Central memory CD8-positive, alpha-beta T cell (primary cell): ENCODE results near the gene COX8A.

Source experiments
- ATAC-seq: fragments of 150-1000 bp; cut with Tn5 transposase; replicated peaks from 2 replicates; pipeline ENCODE4 v1.10.0; 2022; ENCODE audit warnings: mild to moderate bottlenecking, moderate FRiP score, moderate number of reproducible peaks; ENCODE audit not compliant: poor library complexity, severe bottlenecking; ENCODE audit errors: extremely low read depth
- DNase-seq, 2 donors: peaks; one replicate each; pipeline ENCODE4 v3.0.0; 2021; ENCODE audit warnings: low spot score in 2 of 2
- H3K27ac Mint-ChIP-seq: one replicate; pipeline ENCODE4 v1.8.0; 2022; ENCODE audit warnings: low read depth, mild to moderate bottlenecking, moderate library complexity, mixed read lengths
- H3K27me3 Mint-ChIP-seq: one replicate; pipeline ENCODE4 v1.8.0; 2022; ENCODE audit warnings: mixed read lengths
- H3K36me3 Mint-ChIP-seq: one replicate; pipeline ENCODE4 v1.8.0; 2022; ENCODE audit warnings: mild to moderate bottlenecking, moderate library complexity, mixed read lengths; ENCODE audit not compliant: insufficient read depth
- H3K4me1 Mint-ChIP-seq: one replicate; pipeline ENCODE4 v1.8.0; 2022; ENCODE audit warnings: mixed read lengths
- H3K4me3 Mint-ChIP-seq: one replicate; pipeline ENCODE4 v1.8.0; 2022; ENCODE audit warnings: mild to moderate bottlenecking, moderate library complexity, mixed read lengths
- H3K9me3 Mint-ChIP-seq: one replicate; pipeline ENCODE4 v1.8.0; 2022; ENCODE audit warnings: mixed read lengths

COX8A gene

GRCh38 chr11:64000026-64000739 lies 25.8 kb downstream of the COX8A start:
- peak overlapping the region; percentile 65 for H3K4me3 Mint-ChIP-seq
- peak; percentile 80 for ATAC-seq
- no peaks in the 10 kb centered on the region for H3K9me3 Mint-ChIP-seq
- H3K36me3 Mint-ChIP-seq: peaks cover 19% of the 10 kb centered on the region
- DNase-seq: peak; percentile 60 to 62
- H3K27ac Mint-ChIP-seq: no peak overlapping the region
- peaks cover 18% of the 10 kb centered on the region for H3K4me1 Mint-ChIP-seq
- peaks cover under 1% of the 10 kb centered on the region for H3K27me3 Mint-ChIP-seq

GRCh38 chr11:64000740-64001483 lies 26.5 kb downstream of the COX8A start:
- Mint-ChIP-seq H3K4me1 (peaks cover 18% of the 10 kb centered on the region), H3K4me3 (peak overlapping the region; percentile 65), H3K36me3 (peaks cover 16% of the 10 kb centered on the region), H3K9me3 (no peaks in the 10 kb centered on the region), H3K27ac (no peak overlapping the region), H3K27me3 (peaks cover 8% of the 10 kb centered on the region)
- ATAC-seq (no peak), DNase-seq (no peak)

- ATAC-seq: no peak
- peaks cover 15% of the 10 kb centered on the region for H3K36me3 Mint-ChIP-seq
- peak overlapping the region; percentile 65 for H3K4me3 Mint-ChIP-seq
- peaks cover 16% of the 10 kb centered on the region for H3K27me3 Mint-ChIP-seq
- no peak overlapping the region for H3K27ac Mint-ChIP-seq
- DNase-seq: no peak
- peaks cover 22% of the 10 kb centered on the region for H3K4me1 Mint-ChIP-seq
- no peaks in the 10 kb centered on the region for H3K9me3 Mint-ChIP-seq
Measured at GRCh38 chr11:64001484-64002420, 27.3 kb downstream of the COX8A start.

GRCh38 chr11:64003807-64004589 lies 29.6 kb downstream of the COX8A start:
- DNase-seq: no peak
- no peak for ATAC-seq
- Mint-ChIP-seq H3K27ac (no peak overlapping the region), H3K27me3 (peaks cover 37% of the 10 kb centered on the region), H3K4me1 (peaks cover 20% of the 10 kb centered on the region), H3K9me3 (no peaks in the 10 kb centered on the region), H3K4me3 (no peak overlapping the region), H3K36me3 (peaks cover 2% of the 10 kb centered on the region)

GRCh38 chr11:64004590-64004984 lies 30.2 kb downstream of the COX8A start:
- Mint-ChIP-seq H3K4me3 (no peak overlapping the region), H3K27me3 (peaks cover 37% of the 10 kb centered on the region), H3K9me3 (no peaks in the 10 kb centered on the region), H3K4me1 (peaks cover 20% of the 10 kb centered on the region), H3K36me3 (peaks cover 1% of the 10 kb centered on the region), H3K27ac (no peak overlapping the region)
- DNase-seq (no peak), ATAC-seq (no peak)

GRCh38 chr11:64005691-64006090 lies 31.3 kb downstream of the COX8A start:
- no peak for ATAC-seq
- Mint-ChIP-seq H3K9me3 (peaks cover 6% of the 10 kb centered on the region), H3K27me3 (peaks cover 37% of the 10 kb centered on the region), H3K27ac (no peak overlapping the region), H3K4me3 (no peak overlapping the region), H3K4me1 (peaks cover 20% of the 10 kb centered on the region), H3K36me3 (peaks cover 4% of the 10 kb centered on the region)
- DNase-seq: no peak

- no peak overlapping the region for H3K27ac Mint-ChIP-seq
- H3K36me3 Mint-ChIP-seq: peaks cover 4% of the 10 kb centered on the region
- no peak overlapping the region for H3K4me3 Mint-ChIP-seq
- peaks cover 20% of the 10 kb centered on the region for H3K4me1 Mint-ChIP-seq
- DNase-seq (no peak), ATAC-seq (no peak)
- H3K9me3 Mint-ChIP-seq: peaks cover 8% of the 10 kb centered on the region
- H3K27me3 Mint-ChIP-seq: peaks cover 37% of the 10 kb centered on the region
Measured at GRCh38 chr11:64006398-64006797, 32.0 kb downstream of the COX8A start.

- Mint-ChIP-seq H3K36me3 (peaks cover 4% of the 10 kb centered on the region), H3K27me3 (peaks cover 37% of the 10 kb centered on the region), H3K4me3 (peak overlapping the region; percentile 41), H3K27ac (no peak overlapping the region), H3K4me1 (peaks cover 20% of the 10 kb centered on the region), H3K9me3 (peaks cover 8% of the 10 kb centered on the region)
- ATAC-seq (no peak), DNase-seq (no peak)
Measured at GRCh38 chr11:64007160-64007628, 32.8 kb downstream of the COX8A start.

GRCh38 chr11:64007629-64008282 lies 33.3 kb downstream of the COX8A start:
- Mint-ChIP-seq H3K27ac (peak overlapping the region; percentile 71), H3K4me3 (peak overlapping the region; percentile 41), H3K9me3 (peaks cover 8% of the 10 kb centered on the region), H3K4me1 (peaks cover 20% of the 10 kb centered on the region), H3K27me3 (peaks cover 37% of the 10 kb centered on the region), H3K36me3 (peaks cover 4% of the 10 kb centered on the region)
- no peak for DNase-seq
- no peak for ATAC-seq

GRCh38 chr11:64008283-64008913 lies 34.0 kb downstream of the COX8A start:
- no peak for ATAC-seq
- peak overlapping the region; percentile 71 for H3K27ac Mint-ChIP-seq
- H3K4me1 Mint-ChIP-seq: peaks cover 20% of the 10 kb centered on the region
- H3K4me3 Mint-ChIP-seq: peak overlapping the region; percentile 31
- peaks cover 37% of the 10 kb centered on the region for H3K27me3 Mint-ChIP-seq
- DNase-seq: no peak
- H3K36me3 Mint-ChIP-seq: peaks cover 4% of the 10 kb centered on the region
- peaks cover 8% of the 10 kb centered on the region for H3K9me3 Mint-ChIP-seq
